ENCODE data around the gene MAP3K13. TPM values are rescaled to one million over a fixed set of nuclear protein-coding genes. Genes with fewer than 3 reads are reported as not detected.

Gene MAP3K13
- total and polyA plus RNA-seq, 2 donors (not counting 1 experiment from before 2014, with no cell fraction given) = 15.0 to 28.2 TPM

DNA sequence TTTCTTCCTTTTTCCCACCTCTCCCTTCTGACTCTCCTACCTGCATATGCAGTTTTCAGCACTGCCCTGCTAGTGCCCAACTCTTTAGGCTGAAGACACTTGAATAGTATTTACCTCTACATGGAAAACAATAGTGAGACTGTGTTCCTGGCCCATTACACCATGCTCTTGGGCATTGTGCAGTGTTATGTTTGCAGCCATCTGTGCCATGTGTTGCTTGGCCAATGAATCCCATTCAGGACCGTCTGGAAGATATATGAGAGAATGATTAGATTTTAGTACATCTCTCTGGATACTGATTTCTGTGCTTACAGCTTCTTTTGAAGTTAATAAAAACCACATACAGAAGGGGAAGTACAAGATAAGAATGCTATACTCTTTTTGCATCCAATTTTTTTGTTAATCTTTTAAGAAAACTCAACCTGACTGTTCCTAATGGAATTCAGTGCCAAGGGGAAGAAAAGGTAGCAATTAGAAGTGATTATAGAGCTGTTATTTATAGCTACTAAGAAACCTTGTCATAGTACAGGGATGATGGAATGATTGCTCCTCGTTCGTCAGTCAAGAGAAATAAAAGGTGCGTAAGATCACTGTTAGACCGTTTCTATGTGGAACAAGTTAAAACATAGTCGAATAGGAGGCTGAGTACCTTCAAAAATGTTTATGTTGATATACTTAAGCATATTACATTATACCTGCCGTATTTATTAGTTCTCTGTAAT is 77.0 kb downstream of the MAP3K13 start:
- Histone ChIP-seq H3K79me2 (ENCODE audit: control insufficient read depth, insufficient read depth, low read length) (no peaks in the 10 kb centered on the region), H3K36me3 (ENCODE audit: control insufficient read depth, insufficient read depth, low read length) (no peaks in the 10 kb centered on the region), H3K4me3 (replicated peaks in 1 of 4; ENCODE audit: control extremely low read depth in 1 of 4, insufficient read depth in 1 of 4, low read depth in 3 of 4, low read length in 4 of 4) (no peak overlapping the region), H2AFZ (ENCODE audit: low read length) (no peak overlapping the region), H3K4me2 (ENCODE audit: extremely low read depth, insufficient read depth, low read length) (no peak overlapping the region), H3K27me3 (ENCODE audit: control insufficient read depth, insufficient read depth, low read length) (no peaks in the 10 kb centered on the region), H3K9me3 (ENCODE audit: control insufficient read depth, insufficient read depth, low read depth, low read length) (no peaks in the 10 kb centered on the region), H3K27ac (ENCODE audit: insufficient read depth, low read length) (no peak overlapping the region), H3K9ac (ENCODE audit: insufficient read depth, low read length) (no peak overlapping the region), H3K4me1 (ENCODE audit: control insufficient read depth, extremely low read depth, insufficient read depth, low read length) (no peaks in the 10 kb centered on the region), H4K20me1 (ENCODE audit: control insufficient read depth, extremely low read depth, insufficient read depth, low read length) (no peaks in the 10 kb centered on the region)
- DNase-seq (ENCODE audit: low read depth in 2 of 2) = no peak
- no peak for TF ChIP-seq EZH2 (IDR thresholded peaks at IDR 0.05; ENCODE audit: low read length, missing control alignments)
- TF ChIP-seq, protein P1, sequence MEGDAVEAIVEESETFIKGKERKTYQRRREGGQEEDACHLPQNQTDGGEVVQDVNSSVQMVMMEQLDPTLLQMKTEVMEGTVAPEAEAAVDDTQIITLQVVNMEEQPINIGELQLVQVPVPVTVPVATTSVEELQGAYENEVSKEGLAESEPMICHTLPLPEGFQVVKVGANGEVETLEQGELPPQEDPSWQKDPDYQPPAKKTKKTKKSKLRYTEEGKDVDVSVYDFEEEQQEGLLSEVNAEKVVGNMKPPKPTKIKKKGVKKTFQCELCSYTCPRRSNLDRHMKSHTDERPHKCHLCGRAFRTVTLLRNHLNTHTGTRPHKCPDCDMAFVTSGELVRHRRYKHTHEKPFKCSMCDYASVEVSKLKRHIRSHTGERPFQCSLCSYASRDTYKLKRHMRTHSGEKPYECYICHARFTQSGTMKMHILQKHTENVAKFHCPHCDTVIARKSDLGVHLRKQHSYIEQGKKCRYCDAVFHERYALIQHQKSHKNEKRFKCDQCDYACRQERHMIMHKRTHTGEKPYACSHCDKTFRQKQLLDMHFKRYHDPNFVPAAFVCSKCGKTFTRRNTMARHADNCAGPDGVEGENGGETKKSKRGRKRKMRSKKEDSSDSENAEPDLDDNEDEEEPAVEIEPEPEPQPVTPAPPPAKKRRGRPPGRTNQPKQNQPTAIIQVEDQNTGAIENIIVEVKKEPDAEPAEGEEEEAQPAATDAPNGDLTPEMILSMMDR (conservative IDR thresholded peaks at IDR 0.05 in 1 of 2, IDR thresholded peaks at IDR 0.05 in 1 of 2; ENCODE audit: low read depth in 1 of 2, low read length in 2 of 2) = no peak

DNA sequence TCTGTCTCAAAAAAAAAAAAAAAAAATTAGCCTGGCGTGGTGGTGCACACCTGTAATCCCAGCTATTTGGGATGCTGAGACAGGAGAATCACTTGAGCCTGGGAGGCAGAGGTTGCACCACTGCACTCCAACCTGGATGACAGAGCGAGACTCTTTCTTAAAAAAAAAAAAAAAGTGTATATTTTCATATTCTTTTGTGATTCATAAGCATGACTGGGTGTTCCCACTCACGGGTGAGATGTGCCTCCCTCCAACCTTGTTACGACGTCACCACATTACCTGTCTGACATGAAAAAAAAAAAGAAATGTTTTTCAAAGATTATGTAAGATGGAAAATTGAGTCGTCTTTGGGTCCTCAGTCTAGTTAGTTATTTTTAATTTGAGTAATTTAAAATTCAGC is 79.1 kb downstream of the MAP3K13 start:
- H3K9me3 ChIP-seq (ENCODE audit: control insufficient read depth, insufficient read depth, low read depth, low read length) = no peaks in the 10 kb centered on the region
- H3K27ac ChIP-seq (ENCODE audit: insufficient read depth, low read length) = no peak overlapping the region
- H3K4me2 ChIP-seq (ENCODE audit: extremely low read depth, insufficient read depth, low read length) = no peak overlapping the region
- no peak overlapping the region for H3K9ac ChIP-seq (ENCODE audit: insufficient read depth, low read length)
- no peaks in the 10 kb centered on the region for H3K4me1 ChIP-seq (ENCODE audit: control insufficient read depth, extremely low read depth, insufficient read depth, low read length)
- no peaks in the 10 kb centered on the region for H3K27me3 ChIP-seq (ENCODE audit: control insufficient read depth, insufficient read depth, low read length)
- DNase-seq (ENCODE audit: low read depth in 2 of 2) = no peak
- H4K20me1 ChIP-seq (ENCODE audit: control insufficient read depth, extremely low read depth, insufficient read depth, low read length) = no peaks in the 10 kb centered on the region
- H3K4me3 ChIP-seq (replicated peaks in 1 of 4; ENCODE audit: control extremely low read depth in 1 of 4, insufficient read depth in 1 of 4, low read depth in 3 of 4, low read length in 4 of 4) = no peak overlapping the region
- H3K79me2 ChIP-seq (ENCODE audit: control insufficient read depth, insufficient read depth, low read length) = no peaks in the 10 kb centered on the region
- no peaks in the 10 kb centered on the region for H3K36me3 ChIP-seq (ENCODE audit: control insufficient read depth, insufficient read depth, low read length)
- H2AFZ ChIP-seq (ENCODE audit: low read length) = no peak overlapping the region
- TF ChIP-seq, protein P1 (conservative IDR thresholded peaks at IDR 0.05 in 1 of 2, IDR thresholded peaks at IDR 0.05 in 1 of 2; ENCODE audit: low read depth in 1 of 2, low read length in 2 of 2) = no peak
- TF ChIP-seq EZH2 (IDR thresholded peaks at IDR 0.05; ENCODE audit: low read length, missing control alignments) = no peak

DNA sequence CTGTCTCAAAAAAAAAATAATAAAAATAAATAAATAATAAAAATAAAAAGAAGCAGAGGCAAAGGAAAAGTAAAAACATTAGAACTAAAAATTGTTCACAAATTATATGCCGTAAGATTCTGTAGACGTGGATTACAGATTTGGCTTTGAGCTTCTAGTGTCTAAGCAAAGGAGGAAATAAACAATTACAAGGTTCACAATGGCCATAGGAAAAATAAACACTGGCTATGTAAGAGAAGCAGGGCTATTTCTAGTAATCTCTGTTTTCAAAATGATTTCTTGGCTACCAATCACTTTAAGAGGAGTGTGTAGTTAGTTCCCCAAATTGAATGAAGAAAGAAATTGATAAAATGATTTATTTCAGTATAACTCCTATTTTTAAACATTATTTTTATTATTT is 81.4 kb downstream of the MAP3K13 start:
- Histone ChIP-seq H3K4me1 (ENCODE audit: control insufficient read depth, extremely low read depth, insufficient read depth, low read length) (no peaks in the 10 kb centered on the region), H3K9me3 (ENCODE audit: control insufficient read depth, insufficient read depth, low read depth, low read length) (no peaks in the 10 kb centered on the region), H3K4me2 (ENCODE audit: extremely low read depth, insufficient read depth, low read length) (no peak overlapping the region), H3K4me3 (replicated peaks in 1 of 4; ENCODE audit: control extremely low read depth in 1 of 4, insufficient read depth in 1 of 4, low read depth in 3 of 4, low read length in 4 of 4) (no peak overlapping the region), H2AFZ (ENCODE audit: low read length) (no peak overlapping the region), H3K36me3 (ENCODE audit: control insufficient read depth, insufficient read depth, low read length) (no peaks in the 10 kb centered on the region), H3K27ac (ENCODE audit: insufficient read depth, low read length) (no peak overlapping the region), H3K9ac (ENCODE audit: insufficient read depth, low read length) (no peak overlapping the region), H3K79me2 (ENCODE audit: control insufficient read depth, insufficient read depth, low read length) (no peaks in the 10 kb centered on the region), H4K20me1 (ENCODE audit: control insufficient read depth, extremely low read depth, insufficient read depth, low read length) (no peaks in the 10 kb centered on the region), H3K27me3 (ENCODE audit: control insufficient read depth, insufficient read depth, low read length) (no peaks in the 10 kb centered on the region)
- TF ChIP-seq, protein P1 (conservative IDR thresholded peaks at IDR 0.05 in 1 of 2, IDR thresholded peaks at IDR 0.05 in 1 of 2; ENCODE audit: low read depth in 1 of 2, low read length in 2 of 2) = no peak
- no peak for TF ChIP-seq EZH2 (IDR thresholded peaks at IDR 0.05; ENCODE audit: low read length, missing control alignments)
- DNase-seq (ENCODE audit: low read depth in 2 of 2) = no peak

Measured in fibroblast of lung (primary cell).